Breast epithelium (tissue), 4 donors: ENCODE measurements around the gene GPX2. TPM values are rescaled to one million over a fixed set of nuclear protein-coding genes. Genes with fewer than 3 reads are reported as not detected.

Source experiments
- DNase-seq, 2 donors: peaks; one replicate each; pipeline ENCODE4 v3.0.0-alpha.2; 2019; ENCODE audit warnings: low spot score in 2 of 2
- H3K27ac ChIP-seq, 2 donors: fragments of 200-600 bp; sonication (generic) in 1 of 2; one replicate each; pipeline ENCODE4 v1.5.1; 2016 to 2019; ENCODE audit warnings: mild to moderate bottlenecking in 1 of 2
- H3K27me3 ChIP-seq, 2 donors: fragments of 200-600 bp; sonication (generic) in 1 of 2; one replicate each; pipeline versions ENCODE4 v1.5.1 to v1.6.0; 2017 to 2019; ENCODE audit warnings: control low read depth in 1 of 2, mild to moderate bottlenecking in 1 of 2
- H3K36me3 ChIP-seq: fragments of 200-600 bp; one replicate; pipeline ENCODE4 v1.5.1; 2019
- H3K4me1 ChIP-seq, 2 donors: fragments of 200-600 bp; sonication (generic); one replicate each; pipeline ENCODE4 v1.5.1; 2016 to 2019; ENCODE audit warnings: control low read depth in 1 of 2
- H3K4me3 ChIP-seq, 3 donors: fragments of 200-600 bp; sonication (generic); 1 replicate in 2 of 3; 2 replicates in 1 of 3; pipeline ENCODE4 v1.5.1; 2016 to 2019; ENCODE audit warnings: mild to moderate bottlenecking in 3 of 3, moderate library complexity in 2 of 3
- H3K9me3 ChIP-seq, 2 donors: fragments of 200-600 bp; sonication (generic) in 1 of 2; one replicate each; pipeline ENCODE4 v1.5.1; 2016 to 2019; ENCODE audit warnings: control low read depth in 1 of 2
- CTCF ChIP-seq, 3 donors: fragments of 450-650 bp; IDR thresholded peaks; one replicate each; pipeline ENCODE4 v1.5.1; 2016 to 2017; ENCODE audit warnings: antibody characterized with exemption in 3 of 3, mild to moderate bottlenecking in 3 of 3, moderate library complexity in 3 of 3
- POLR2A ChIP-seq: fragments of 450-650 bp; IDR thresholded peaks from one replicate; pipeline ENCODE4 v1.6.1; 2016; ENCODE audit warnings: antibody characterized with exemption, mild to moderate bottlenecking, moderate library complexity
- POLR2AphosphoS5 ChIP-seq, 3 donors: sonication (generic); formaldehyde crosslinking; IDR thresholded peaks; one replicate each; pipeline ENCODE4 v1.6.1; 2017; ENCODE audit warnings: antibody characterized with exemption in 3 of 3
- intact Hi-C: fragments of 100-400 bp; cut with DNase I; formaldehyde crosslinking; loops from one replicate; pipeline ENCODE4 v1.15.1; 2023; ENCODE audit warnings: low total_unique reads
- total RNA-seq, 3 donors: library from RNA; depleted of rRNA; stranded (reverse); fragments of >200 nt; gene quantifications; one replicate each; pipeline ENCODE4 v1.1.0, GENCODE V29; 2016

GPX2 gene
- total RNA-seq, 3 donors from 2014 or later: 4.4 to 7.5 TPM; not detected in 1

- TF ChIP-seq CTCF (IDR thresholded peaks at IDR 0.05): no peak
- TF ChIP-seq POLR2A: no peak
- no peak for TF ChIP-seq POLR2AphosphoS5 (IDR thresholded peaks at IDR 0.05)
- H3K36me3 ChIP-seq: no peaks in the 10 kb centered on the region
- no peak overlapping the region for H3K27ac ChIP-seq
- DNase-seq: no peak
- H3K9me3 ChIP-seq: no peaks in the 10 kb centered on the region
- no peaks in the 10 kb centered on the region for H3K27me3 ChIP-seq
- H3K4me1 ChIP-seq: no peaks in the 10 kb centered on the region
- H3K4me3 ChIP-seq: no peak overlapping the region
- intact Hi-C loops: no loop called here
Measured at GRCh38 chr14:64951724-64952123, 9.2 kb upstream of the GPX2 start.

- no peak overlapping the region for H3K27ac ChIP-seq
- intact Hi-C loops: no loop called here
- no peaks in the 10 kb centered on the region for H3K4me1 ChIP-seq
- TF ChIP-seq CTCF (IDR thresholded peaks at IDR 0.05): no peak
- TF ChIP-seq POLR2AphosphoS5 (IDR thresholded peaks at IDR 0.05): no peak
- no peak for TF ChIP-seq POLR2A
- H3K36me3 ChIP-seq: no peaks in the 10 kb centered on the region
- H3K9me3 ChIP-seq: no peaks in the 10 kb centered on the region
- H3K4me3 ChIP-seq: no peak overlapping the region
- no peaks in the 10 kb centered on the region for H3K27me3 ChIP-seq
- no peak for DNase-seq
Measured at GRCh38 chr14:64951291-64951690, 8.7 kb upstream of the GPX2 start.

- no peak for DNase-seq
- Histone ChIP-seq H3K36me3 (no peaks in the 10 kb centered on the region), H3K9me3 (no peaks in the 10 kb centered on the region), H3K4me3 (no peak overlapping the region), H3K4me1 (no peaks in the 10 kb centered on the region), H3K27me3 (no peaks in the 10 kb centered on the region), H3K27ac (no peak overlapping the region)
- TF ChIP-seq POLR2A (no peak), POLR2AphosphoS5 (IDR thresholded peaks at IDR 0.05) (no peak), CTCF (IDR thresholded peaks at IDR 0.05) (no peak)
- intact Hi-C loops: no loop called here
Measured at GRCh38 chr14:64950889-64951288, 8.3 kb upstream of the GPX2 start.

- no peak for TF ChIP-seq POLR2A
- no peak for TF ChIP-seq CTCF (IDR thresholded peaks at IDR 0.05)
- TF ChIP-seq POLR2AphosphoS5 (IDR thresholded peaks at IDR 0.05): no peak
- Histone ChIP-seq H3K4me1 (no peaks in the 10 kb centered on the region), H3K36me3 (no peaks in the 10 kb centered on the region), H3K9me3 (no peaks in the 10 kb centered on the region), H3K27me3 (no peaks in the 10 kb centered on the region), H3K27ac (peak overlapping the region in 1 of 2 donors; percentile 3), H3K4me3 (no peak overlapping the region)
- DNase-seq: no peak
- intact Hi-C loops: no loop called here
Measured at GRCh38 chr14:64948612-64949210, 6.2 kb upstream of the GPX2 start.

- intact Hi-C loops: no loop called here
- Histone ChIP-seq H3K4me3 (no peak overlapping the region), H3K36me3 (no peaks in the 10 kb centered on the region), H3K27ac (peak overlapping the region in 1 of 2 donors; percentile 3), H3K9me3 (no peaks in the 10 kb centered on the region), H3K27me3 (no peaks in the 10 kb centered on the region), H3K4me1 (no peaks in the 10 kb centered on the region)
- TF ChIP-seq POLR2AphosphoS5 (IDR thresholded peaks at IDR 0.05) (no peak), CTCF (IDR thresholded peaks at IDR 0.05) (no peak), POLR2A (no peak)
- no peak for DNase-seq
Measured at GRCh38 chr14:64947710-64948611, 5.4 kb upstream of the GPX2 start.
